BJ (cell line): ENCODE data around the gene PPP1R1B. TPM values are rescaled to one million over a fixed set of nuclear protein-coding genes. Genes with fewer than 3 reads are reported as not detected.

Source experiments
- CTCF ChIA-PET: fragments of 350-600 bp; formaldehyde crosslinking; extraction: SDS; loops from one replicate; lab custom pipeline; 2021; ENCODE audit warnings: antibody characterized with exemption, inconsistent platforms; lab: Yijun Ruan, JAX
- POLR2A ChIA-PET: fragments of 300-600 bp; sonication (Branson Sonifier 250); formaldehyde crosslinking; extraction: SDS; loops from one replicate; lab custom pipeline; 2021; ENCODE audit warnings: antibody characterized with exemption; lab: Charles Lee
- DNase-seq: peaks from one replicate; pipeline ENCODE4 v3.0.0-alpha.2; 2011; ENCODE audit warnings: low read depth
- H3K27me3 ChIP-seq: 2 replicates; pipeline ENCODE4 v1.6.0; 2011; ENCODE audit warnings: low read length; ENCODE audit not compliant: control insufficient read depth, insufficient read depth
- H3K36me3 ChIP-seq: 2 replicates; pipeline ENCODE4 v1.5.1; 2011; ENCODE audit warnings: low read length; ENCODE audit not compliant: control insufficient read depth, insufficient read depth
- H3K4me3 ChIP-seq: 2 replicates; pipeline ENCODE4 v1.5.1; 2011; ENCODE audit warnings: low read depth, mild to moderate bottlenecking, control low read depth, low read length
- polyA plus RNA-seq: library from polyadenylated mRNA; depleted of rRNA; stranded (reverse); fragments of >200 nt; gene quantifications from 2 replicates; pipeline ENCODE4 v1.2.3, GENCODE V29; 2011
- TF ChIP-seq, protein P1 (sequence below): IDR thresholded peaks from 2 replicates; pipeline ENCODE4 v1.5.1; 2011; ENCODE audit warnings: low read depth, mild to moderate bottlenecking, control low read depth, inconsistent platforms, low read length, moderate library complexity; ENCODE audit not compliant: insufficient read depth

The PPP1R1B gene
- polyA plus RNA-seq, 1 experiment = not detected

DNA sequence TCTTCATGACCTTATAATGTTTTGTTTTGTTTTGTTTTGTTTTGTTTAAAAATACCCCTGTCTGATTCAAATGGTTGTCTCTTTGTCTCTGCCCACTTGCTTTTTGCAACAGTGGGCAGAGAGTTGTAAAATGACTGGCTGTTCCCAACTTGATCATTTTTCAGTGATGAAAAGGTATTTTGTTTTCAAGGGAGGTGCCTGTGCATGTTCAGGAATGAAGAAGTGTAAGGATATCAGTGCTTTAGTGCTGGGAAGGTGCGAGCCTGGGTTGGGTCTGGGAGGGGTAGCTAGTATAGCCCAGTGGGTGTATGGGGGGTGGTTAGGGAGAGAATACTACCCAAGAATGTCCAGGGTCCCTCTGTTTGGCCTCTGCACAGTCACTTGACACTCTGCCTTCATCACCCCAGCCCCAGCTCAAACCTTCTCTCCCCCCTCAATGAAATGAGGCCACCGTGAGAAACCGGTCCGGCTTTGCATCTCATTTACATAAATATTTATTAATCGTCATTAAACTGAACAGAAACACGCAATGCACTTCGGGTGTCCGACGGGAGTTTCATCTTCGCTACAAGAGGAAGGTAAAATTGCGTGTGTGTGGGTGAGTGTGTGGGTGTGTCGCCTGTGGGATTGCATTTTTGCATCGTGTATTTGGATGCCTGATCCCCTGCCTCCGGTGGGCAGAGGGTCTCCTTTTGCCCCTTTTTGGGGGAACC lies 23.3 kb upstream of the PPP1R1B start:
- TF ChIP-seq, protein P1, sequence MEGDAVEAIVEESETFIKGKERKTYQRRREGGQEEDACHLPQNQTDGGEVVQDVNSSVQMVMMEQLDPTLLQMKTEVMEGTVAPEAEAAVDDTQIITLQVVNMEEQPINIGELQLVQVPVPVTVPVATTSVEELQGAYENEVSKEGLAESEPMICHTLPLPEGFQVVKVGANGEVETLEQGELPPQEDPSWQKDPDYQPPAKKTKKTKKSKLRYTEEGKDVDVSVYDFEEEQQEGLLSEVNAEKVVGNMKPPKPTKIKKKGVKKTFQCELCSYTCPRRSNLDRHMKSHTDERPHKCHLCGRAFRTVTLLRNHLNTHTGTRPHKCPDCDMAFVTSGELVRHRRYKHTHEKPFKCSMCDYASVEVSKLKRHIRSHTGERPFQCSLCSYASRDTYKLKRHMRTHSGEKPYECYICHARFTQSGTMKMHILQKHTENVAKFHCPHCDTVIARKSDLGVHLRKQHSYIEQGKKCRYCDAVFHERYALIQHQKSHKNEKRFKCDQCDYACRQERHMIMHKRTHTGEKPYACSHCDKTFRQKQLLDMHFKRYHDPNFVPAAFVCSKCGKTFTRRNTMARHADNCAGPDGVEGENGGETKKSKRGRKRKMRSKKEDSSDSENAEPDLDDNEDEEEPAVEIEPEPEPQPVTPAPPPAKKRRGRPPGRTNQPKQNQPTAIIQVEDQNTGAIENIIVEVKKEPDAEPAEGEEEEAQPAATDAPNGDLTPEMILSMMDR = no peak
- no peak for DNase-seq
- H3K4me3 ChIP-seq = no peak overlapping the region

DNA sequence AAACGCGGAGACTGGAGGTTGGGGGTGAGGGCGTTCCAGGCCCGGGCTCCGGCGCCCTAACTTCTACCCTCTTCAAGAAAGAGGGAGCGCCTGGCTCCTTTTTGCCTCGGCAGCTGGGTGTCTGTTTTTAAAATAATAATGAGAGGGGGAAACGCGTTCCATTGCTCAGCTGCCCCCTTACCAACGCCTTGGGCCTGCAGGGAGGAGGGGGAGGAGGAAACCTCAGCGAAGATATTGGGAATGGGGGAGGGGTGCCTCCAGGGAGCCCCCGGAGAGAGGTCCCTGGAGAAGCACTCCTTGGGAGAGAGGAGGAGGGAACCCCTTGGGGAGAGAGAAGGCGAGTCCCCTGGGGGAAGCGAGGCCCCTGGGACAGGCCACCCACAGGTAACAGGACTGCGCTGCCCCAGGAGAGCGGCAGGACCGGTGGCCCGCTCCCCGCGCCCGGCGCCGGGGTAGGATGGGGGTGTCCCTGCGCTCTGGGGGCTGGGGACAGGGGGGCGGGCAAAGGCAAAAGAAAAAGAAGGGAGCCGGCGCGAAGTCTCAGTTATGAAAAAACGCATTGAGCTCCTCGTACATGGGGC lies 21.8 kb upstream of the PPP1R1B start:
- H3K36me3 ChIP-seq = no peaks in the 10 kb centered on the region
- no peak for DNase-seq
- TF ChIP-seq, protein P1 = no peak
- ChIA-PET CTCF (interaction anchor here (4.3 kb wide), 1 partner anchor 17 kb away, joined by 30 read pairs; no protein-coding TSS in a partner anchor), POLR2A (no interaction called here)
- H3K4me3 ChIP-seq = no peak overlapping the region
- peaks cover 76% of the 10 kb centered on the region for H3K27me3 ChIP-seq

More for the DNA sequence above, 23.3 kb upstream of the PPP1R1B start:
- Histone ChIP-seq H3K27me3 (peaks cover 75% of the 10 kb centered on the region), H3K36me3 (no peaks in the 10 kb centered on the region)
- POLR2A ChIA-PET = no interaction called here
- CTCF ChIA-PET = interaction anchor here (4.3 kb wide), 1 partner anchor 19 kb away, joined by 30 read pairs; no protein-coding TSS in a partner anchor

DNA sequence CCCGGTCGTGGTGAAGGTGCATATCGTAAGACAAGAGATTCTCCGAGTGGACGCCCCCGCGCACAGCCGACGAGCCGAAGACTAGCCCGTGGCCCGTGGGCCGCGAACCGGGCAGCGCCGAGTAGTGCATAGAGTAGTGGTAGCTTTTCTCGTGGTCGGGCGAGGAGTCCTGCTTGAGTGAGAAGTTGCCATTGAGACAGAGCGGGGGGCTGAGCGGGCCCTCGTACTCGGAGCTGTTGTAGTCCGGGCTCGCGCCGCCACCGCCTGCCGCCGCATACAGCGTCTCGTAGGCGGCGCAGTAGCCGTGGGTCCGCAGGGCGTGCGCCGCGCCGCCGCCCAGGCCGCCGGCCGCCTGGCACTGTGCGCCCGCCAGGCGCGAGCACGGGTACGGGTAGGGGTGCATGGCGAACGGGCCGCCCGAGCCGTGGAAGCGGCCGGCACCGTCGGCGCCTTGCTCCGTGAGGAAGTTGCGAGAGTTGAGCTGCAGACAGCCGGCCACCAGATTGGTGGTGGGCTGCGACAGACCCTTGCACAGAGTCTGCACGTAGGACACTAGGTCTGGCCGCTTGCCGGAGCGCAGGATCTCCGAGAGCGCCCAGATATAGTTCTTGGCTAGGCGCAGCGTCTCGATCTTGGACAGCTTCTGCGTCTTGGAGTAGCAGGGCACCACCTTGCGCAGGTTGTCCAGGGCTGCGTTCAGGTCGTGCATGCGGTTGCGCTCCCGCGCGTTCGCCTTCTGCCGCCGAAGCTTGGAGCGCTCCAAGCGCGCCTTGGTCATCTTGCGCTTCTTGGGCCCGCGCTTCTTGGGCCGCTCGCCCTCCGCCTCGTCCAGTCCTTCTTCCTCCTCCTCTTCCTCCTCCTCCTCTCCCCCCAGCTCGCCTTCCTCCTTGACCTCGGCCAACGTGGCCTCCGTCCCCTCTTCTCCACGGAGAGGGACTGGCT lies 21.0 kb upstream of the PPP1R1B start:
- DNase-seq = no peak
- no peaks in the 10 kb centered on the region for H3K36me3 ChIP-seq
- peaks cover 69% of the 10 kb centered on the region for H3K27me3 ChIP-seq
- POLR2A ChIA-PET = no interaction called here
- CTCF ChIA-PET = interaction anchor here (0.9 to 4.3 kb wide), 2 partner anchors 16 to 29 kb away, joined by 3 to 30 read pairs; no protein-coding TSS in a partner anchor
- TF ChIP-seq, protein P1 = no peak
- H3K4me3 ChIP-seq = no peak overlapping the region

DNA sequence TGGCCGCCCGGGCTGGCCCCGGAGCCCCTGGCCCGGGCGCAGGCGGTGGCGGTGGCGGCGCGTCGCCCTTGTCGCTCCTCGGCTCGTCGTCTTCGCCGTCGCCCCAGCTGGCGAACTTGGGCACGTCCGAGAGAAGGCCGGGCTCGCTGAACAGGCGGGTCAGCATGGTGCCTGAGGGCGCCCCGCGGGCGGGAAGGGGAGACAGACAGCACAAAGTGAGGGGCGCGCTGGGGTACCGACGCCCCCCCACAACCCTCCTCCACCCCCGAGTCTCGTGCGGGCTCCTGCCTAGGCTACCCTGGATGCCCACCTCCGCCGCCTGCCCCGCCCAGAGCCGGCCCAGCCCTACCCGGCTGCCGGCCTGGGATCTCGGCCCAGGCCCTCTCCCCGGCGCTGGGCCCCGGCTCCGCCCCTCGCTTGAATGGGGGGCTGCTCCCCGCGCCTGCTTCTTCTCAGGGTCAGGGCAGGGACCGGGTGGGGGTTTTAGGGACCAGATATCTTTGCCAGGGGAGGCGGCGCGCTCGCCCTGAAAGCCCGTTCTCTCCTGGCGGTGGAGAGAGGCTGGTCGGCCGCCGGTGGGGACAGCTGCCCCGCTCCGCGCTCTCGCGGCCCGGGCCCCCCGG lies 20.2 kb upstream of the PPP1R1B start:
- no peak for DNase-seq
- Histone ChIP-seq H3K27me3 (peaks cover 63% of the 10 kb centered on the region), H3K4me3 (no peak overlapping the region), H3K36me3 (no peaks in the 10 kb centered on the region)
- CTCF ChIA-PET = interaction anchor here (0.9 to 4.3 kb wide), 2 partner anchors 16 to 28 kb away, joined by 3 to 30 read pairs; no protein-coding TSS in a partner anchor
- POLR2A ChIA-PET = no interaction called here
- TF ChIP-seq, protein P1 = no peak
